GM12801 (cell line): ENCODE data around the gene CELF2.

Experiments used
- CTCF ChIP-seq: IDR thresholded peaks from one replicate; pipeline ENCODE4 v1.5.1; 2011; ENCODE audit warnings: control low read depth; ENCODE audit not compliant: insufficient read length; ENCODE audit errors: extremely low read depth

CELF2 gene

GRCh38 chr10:11229893-11230292 lies 212.2 kb downstream of the CELF2 start:
- TF ChIP-seq CTCF = no peak

GRCh38 chr10:11230498-11231167 lies 213.0 kb downstream of the CELF2 start:
- no peak for TF ChIP-seq CTCF

- TF ChIP-seq CTCF = no peak
These were observed 213.6 kb downstream of the CELF2 start for GRCh38 chr10:11231285-11231684.

GRCh38 chr10:11232222-11232961 lies 214.7 kb downstream of the CELF2 start:
- TF ChIP-seq CTCF = no peak

GRCh38 chr10:11234857-11235531 lies 217.3 kb downstream of the CELF2 start:
- no peak for TF ChIP-seq CTCF

- no peak for TF ChIP-seq CTCF
These were observed 218.1 kb downstream of the CELF2 start for GRCh38 chr10:11235771-11236170.

- no peak for TF ChIP-seq CTCF
These were observed 218.6 kb downstream of the CELF2 start for GRCh38 chr10:11236234-11236633.
